ENCODE results near the gene FPR3. TPM values are rescaled to one million over a fixed set of nuclear protein-coding genes. Genes with fewer than 3 reads are reported as not detected.
A peak's percentile ranks its signal among the peaks of the same experiment; 100 is the strongest.

The FPR3 gene
- under 0.01 TPM in 1 of 2 replicates, not detected in the other for total RNA-seq
- not detected in 2 replicates for polyA plus RNA-seq
- not detected in 2 replicates for polyA plus RNA-seq (2012)
- polyA minus RNA-seq (ENCODE audit: low replicate concordance): not detected in 2 replicates

- no peaks in the 10 kb centered on the region for H3K27me3 ChIP-seq (ENCODE audit: control insufficient read depth, insufficient read depth, low read length)
- H3K79me2 ChIP-seq (ENCODE audit: control insufficient read depth, insufficient read depth, low read length): no peaks in the 10 kb centered on the region
- H3K9me3 ChIP-seq (ENCODE audit: control insufficient read depth, insufficient read depth, low read depth, low read length): no peaks in the 10 kb centered on the region
- no peaks in the 10 kb centered on the region for H4K20me1 ChIP-seq (ENCODE audit: control insufficient read depth, extremely low read depth, insufficient read depth, low read length)
- H3K4me1 ChIP-seq (ENCODE audit: control insufficient read depth, extremely low read depth, insufficient read depth, low read length): peaks cover 2% of the 10 kb centered on the region
- H3K36me3 ChIP-seq (ENCODE audit: control insufficient read depth, insufficient read depth, low read length): no peaks in the 10 kb centered on the region
- no peak within 1 kb of the TSS for H3K9ac ChIP-seq (ENCODE audit: insufficient read depth, low read length)
- no peak within 1 kb of the TSS for H3K4me3 ChIP-seq (replicated peaks in 1 of 4; ENCODE audit: control extremely low read depth in 1 of 4, insufficient read depth in 1 of 4, low read depth in 3 of 4, low read length in 4 of 4)
- H3K4me2 ChIP-seq (ENCODE audit: extremely low read depth, insufficient read depth, low read length): no peak within 1 kb of the TSS
- H2AFZ ChIP-seq (ENCODE audit: low read length): no peak within 1 kb of the TSS
- DNase-seq (ENCODE audit: low read depth in 2 of 2): no peak
- no peak within 1 kb of the TSS for H3K27ac ChIP-seq (ENCODE audit: insufficient read depth, low read length)
- TF ChIP-seq CTCF (conservative IDR thresholded peaks at IDR 0.05 in 1 of 2, IDR thresholded peaks at IDR 0.05 in 1 of 2; ENCODE audit: low read depth in 1 of 2, low read length in 2 of 2) (no peak), EZH2 (IDR thresholded peaks at IDR 0.05; ENCODE audit: low read length, missing control alignments) (no peak)
Measured at GRCh38 chr19:51794885-51795490, at the start of gene FPR3. TSS of gene FPR3 (plus strand) at chr19:51795157. CDS start at chr19:51823749, 28,592 bp downstream.

- Histone ChIP-seq H3K79me2 (ENCODE audit: control insufficient read depth, insufficient read depth, low read length) (no peaks in the 10 kb centered on the region), H3K4me1 (ENCODE audit: control insufficient read depth, extremely low read depth, insufficient read depth, low read length) (no peaks in the 10 kb centered on the region), H3K4me3 (replicated peaks in 1 of 4; ENCODE audit: control extremely low read depth in 1 of 4, insufficient read depth in 1 of 4, low read depth in 3 of 4, low read length in 4 of 4) (no peak overlapping the region), H3K9me3 (ENCODE audit: control insufficient read depth, insufficient read depth, low read depth, low read length) (no peaks in the 10 kb centered on the region), H3K9ac (ENCODE audit: insufficient read depth, low read length) (no peak overlapping the region), H3K36me3 (ENCODE audit: control insufficient read depth, insufficient read depth, low read length) (no peaks in the 10 kb centered on the region), H2AFZ (ENCODE audit: low read length) (no peak overlapping the region), H3K4me2 (ENCODE audit: extremely low read depth, insufficient read depth, low read length) (no peak overlapping the region), H4K20me1 (ENCODE audit: control insufficient read depth, extremely low read depth, insufficient read depth, low read length) (no peaks in the 10 kb centered on the region), H3K27me3 (ENCODE audit: control insufficient read depth, insufficient read depth, low read length) (no peaks in the 10 kb centered on the region), H3K27ac (ENCODE audit: insufficient read depth, low read length) (no peak overlapping the region)
- no peak for DNase-seq (ENCODE audit: low read depth in 2 of 2)
- TF ChIP-seq EZH2 (IDR thresholded peaks at IDR 0.05; ENCODE audit: low read length, missing control alignments): no peak
- no peak for TF ChIP-seq CTCF (conservative IDR thresholded peaks at IDR 0.05 in 1 of 2, IDR thresholded peaks at IDR 0.05 in 1 of 2; ENCODE audit: low read depth in 1 of 2, low read length in 2 of 2)
Measured at GRCh38 chr19:51746731-51747130, 48.2 kb upstream of the FPR3 start.

- Histone ChIP-seq H3K27ac (ENCODE audit: insufficient read depth, low read length) (no peak overlapping the region), H3K4me2 (ENCODE audit: extremely low read depth, insufficient read depth, low read length) (no peak overlapping the region), H2AFZ (ENCODE audit: low read length) (no peak overlapping the region), H3K4me1 (ENCODE audit: control insufficient read depth, extremely low read depth, insufficient read depth, low read length) (no peaks in the 10 kb centered on the region), H3K36me3 (ENCODE audit: control insufficient read depth, insufficient read depth, low read length) (no peaks in the 10 kb centered on the region), H4K20me1 (ENCODE audit: control insufficient read depth, extremely low read depth, insufficient read depth, low read length) (no peaks in the 10 kb centered on the region), H3K9ac (ENCODE audit: insufficient read depth, low read length) (no peak overlapping the region), H3K27me3 (ENCODE audit: control insufficient read depth, insufficient read depth, low read length) (no peaks in the 10 kb centered on the region), H3K9me3 (ENCODE audit: control insufficient read depth, insufficient read depth, low read depth, low read length) (no peaks in the 10 kb centered on the region), H3K79me2 (ENCODE audit: control insufficient read depth, insufficient read depth, low read length) (no peaks in the 10 kb centered on the region), H3K4me3 (replicated peaks in 1 of 4; ENCODE audit: control extremely low read depth in 1 of 4, insufficient read depth in 1 of 4, low read depth in 3 of 4, low read length in 4 of 4) (no peak overlapping the region)
- peak in 1 of 2 donors; percentile 67 for DNase-seq (ENCODE audit: low read depth in 2 of 2)
- TF ChIP-seq CTCF (conservative IDR thresholded peaks at IDR 0.05 in 1 of 2, IDR thresholded peaks at IDR 0.05 in 1 of 2; ENCODE audit: low read depth in 1 of 2, low read length in 2 of 2) (no peak), EZH2 (IDR thresholded peaks at IDR 0.05; ENCODE audit: low read length, missing control alignments) (no peak)
Measured at GRCh38 chr19:51749979-51750378, 45.0 kb upstream of the FPR3 start.
